ENCODE data around the gene GZF1.

DNA sequence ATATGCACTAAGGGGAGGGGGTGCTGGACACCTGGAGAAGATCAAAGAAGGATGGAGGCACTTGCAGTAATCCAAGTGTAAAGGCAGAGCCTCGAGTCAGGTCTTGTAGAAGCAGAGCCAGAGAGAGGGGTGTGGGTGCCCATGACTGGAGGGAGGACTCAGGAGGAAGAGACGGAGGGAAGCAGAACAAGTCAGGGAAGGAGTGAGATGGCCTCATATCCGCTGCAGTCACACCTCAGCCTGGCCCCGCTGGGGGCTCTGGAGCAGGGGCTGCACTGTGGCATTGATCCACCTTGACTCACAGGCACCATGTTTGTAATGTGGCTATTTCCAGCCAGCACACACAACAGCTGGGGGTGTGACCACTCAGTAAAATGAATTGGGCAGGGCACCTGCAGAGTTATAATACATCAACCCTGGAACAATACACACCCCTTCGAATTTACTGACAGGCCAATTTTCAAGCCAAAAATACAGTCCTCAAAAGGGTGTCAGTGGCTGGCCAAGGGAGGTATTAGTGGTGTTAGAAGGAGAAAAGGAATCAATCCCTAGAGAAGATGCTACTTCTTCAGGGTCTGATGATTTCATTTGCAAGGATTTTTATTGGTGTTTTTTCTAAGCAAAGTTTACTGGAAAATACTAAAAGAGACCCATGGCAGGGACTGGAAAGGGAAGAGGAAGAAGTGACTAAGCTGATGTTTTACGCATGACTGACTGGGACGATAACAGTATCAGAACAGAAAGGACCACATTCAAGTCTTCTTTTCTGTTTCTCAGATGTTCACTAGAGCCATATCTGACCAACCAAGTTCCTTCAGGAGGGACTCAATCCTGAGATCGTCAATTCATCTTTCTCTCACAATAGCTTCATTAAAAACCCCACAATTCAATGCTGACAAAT, 30.3 kb upstream of the GZF1 start:
- TF ChIP-seq CTCF (IDR thresholded peaks at IDR 0.05) = no peak
- no peak for TF ChIP-seq POLR2AphosphoS5 (IDR thresholded peaks at IDR 0.05)
- TF ChIP-seq POLR2A (IDR thresholded peaks at IDR 0.05) = no peak

All from breast epithelium (tissue), 3 donors.